Loucy (cell line): ENCODE data around the gene TMTC1.

ENCODE experiments used
- H2AFZ ChIP-seq: fragments of 200-600 bp; sonication (generic); 2 replicates; pipeline ENCODE4 v1.6.0; 2016; ENCODE audit warnings: antibody characterized with exemption, mild to moderate bottlenecking, low read length, moderate library complexity
- H3F3A ChIP-seq: fragments of 200-600 bp; 2 replicates; pipeline ENCODE4 v1.6.0; 2016; ENCODE audit warnings: antibody characterized with exemption, low read depth, mild to moderate bottlenecking
- H3K27me3 ChIP-seq: fragments of 200-600 bp; sonication (generic); 2 replicates; pipeline ENCODE4 v1.6.1; 2014; ENCODE audit warnings: low read length, mild to moderate bottlenecking; ENCODE audit not compliant: insufficient read depth, poor library complexity, severe bottlenecking
- H3K36me3 ChIP-seq: fragments of 200-600 bp; sonication (generic); 2 replicates; pipeline ENCODE4 v1.6.1; 2016; ENCODE audit warnings: low read length; ENCODE audit not compliant: insufficient read depth
- H3K4me1 ChIP-seq: fragments of 200-600 bp; sonication (generic); 2 replicates; pipeline ENCODE4 v1.5.1; 2014; ENCODE audit warnings: low read length, mild to moderate bottlenecking; ENCODE audit not compliant: insufficient read depth, poor library complexity, severe bottlenecking
- H3K4me2 ChIP-seq: fragments of 200-600 bp; sonication (generic); 2 replicates; pipeline ENCODE4 v1.6.0; 2014; ENCODE audit warnings: antibody characterized with exemption, low read length, low read depth, mild to moderate bottlenecking; ENCODE audit not compliant: poor library complexity, severe bottlenecking
- H3K4me3 ChIP-seq: fragments of 200-600 bp; sonication (generic); 2 replicates; pipeline ENCODE4 v1.5.1; 2014; ENCODE audit warnings: low read length, mild to moderate bottlenecking, mixed read lengths; ENCODE audit not compliant: poor library complexity, severe bottlenecking
- H3K79me2 ChIP-seq: fragments of 200-600 bp; sonication (generic); 2 replicates; pipeline ENCODE4 v1.6.1; 2014; ENCODE audit warnings: low read length; ENCODE audit not compliant: insufficient read depth
- H3K9ac ChIP-seq: fragments of 200-600 bp; sonication (generic); 2 replicates; pipeline ENCODE4 v1.6.0; 2014; ENCODE audit warnings: mild to moderate bottlenecking, low read depth, low read length, moderate library complexity; ENCODE audit not compliant: poor library complexity, severe bottlenecking
- H3K9me2 ChIP-seq: fragments of 200-600 bp; sonication (generic); replicated peaks from 2 replicates; pipeline ENCODE4 v1.6.1; 2016; ENCODE audit warnings: low read depth, low read length, mixed read lengths
- H3K9me3 ChIP-seq: fragments of 200-600 bp; sonication (generic); 2 replicates; pipeline ENCODE4 v1.6.1; 2014; ENCODE audit warnings: mild to moderate bottlenecking, antibody characterized with exemption, low read length, low read depth; ENCODE audit not compliant: insufficient read depth
- H4K20me1 ChIP-seq: fragments of 200-600 bp; sonication (generic); 2 replicates; pipeline ENCODE4 v1.6.0; 2014; ENCODE audit warnings: antibody characterized with exemption, low read length, mild to moderate bottlenecking; ENCODE audit not compliant: insufficient read depth, poor library complexity, severe bottlenecking
- CTCF ChIP-seq: fragments of 200-600 bp; sonication (generic); conservative IDR thresholded peaks from 2 replicates; pipeline ENCODE4 v1.5.1; 2014; ENCODE audit warnings: mild to moderate bottlenecking, antibody characterized with exemption, low read length
- EZH2phosphoT487 ChIP-seq: fragments of 200-600 bp; IDR thresholded peaks from 2 replicates; pipeline ENCODE4 v1.6.1; 2018; ENCODE audit warnings: antibody characterized with exemption, mild to moderate bottlenecking, moderate library complexity, borderline replicate concordance

Gene TMTC1

DNA sequence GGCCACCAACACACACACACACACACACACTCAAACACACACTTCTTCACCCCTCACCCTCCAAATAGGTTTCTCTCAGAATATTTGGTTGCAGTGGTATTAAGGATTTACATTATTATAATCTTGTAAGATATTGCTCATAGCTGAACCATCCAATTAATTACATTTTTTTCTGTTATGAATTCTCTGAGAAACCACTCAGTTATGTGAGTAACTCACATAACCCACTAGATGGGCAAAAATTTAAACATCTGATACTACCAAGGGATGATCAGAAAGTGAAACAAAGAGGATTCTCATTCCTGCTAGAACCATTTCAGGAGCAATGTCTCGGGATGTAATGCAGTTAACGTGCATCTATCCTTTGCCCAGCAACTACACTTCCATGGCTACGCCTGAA, 31.6 kb downstream of the TMTC1 start:
- Histone ChIP-seq H3F3A (no peaks in the 10 kb centered on the region), H3K36me3 (no peaks in the 10 kb centered on the region), H3K9ac (no peak overlapping the region), H3K27me3 (no peaks in the 10 kb centered on the region), H3K4me2 (no peak overlapping the region), H3K4me3 (no peak overlapping the region), H3K9me3 (no peaks in the 10 kb centered on the region), H4K20me1 (no peaks in the 10 kb centered on the region), H3K4me1 (no peaks in the 10 kb centered on the region), H3K9me2 (no peaks in the 10 kb centered on the region), H3K79me2 (no peaks in the 10 kb centered on the region), H2AFZ (no peak overlapping the region)
- no peak for TF ChIP-seq EZH2phosphoT487
- no peak for TF ChIP-seq CTCF

DNA sequence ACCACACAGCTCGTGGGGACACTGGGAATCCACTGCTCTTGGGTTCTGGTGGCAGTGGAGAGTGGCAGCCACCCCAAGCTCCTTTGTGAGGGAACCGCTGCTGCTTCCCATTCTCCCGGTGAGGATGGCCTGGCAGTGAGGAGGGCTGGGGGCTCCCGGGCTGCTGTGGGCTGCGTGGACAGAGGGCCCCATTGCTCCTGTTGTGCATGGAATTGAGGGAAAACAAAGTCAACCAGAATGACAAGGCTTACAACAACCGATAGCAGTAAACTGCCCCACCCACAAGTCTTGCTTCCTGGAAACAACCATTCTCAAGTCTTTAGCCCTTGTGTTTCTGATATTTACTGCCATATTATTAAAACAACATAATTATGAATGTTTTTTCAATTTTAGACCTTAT, 32.1 kb downstream of the TMTC1 start:
- H3K79me2 ChIP-seq, result no peaks in the 10 kb centered on the region
- no peaks in the 10 kb centered on the region for H3K9me3 ChIP-seq
- no peak overlapping the region for H3K4me2 ChIP-seq
- no peaks in the 10 kb centered on the region for H3K4me1 ChIP-seq
- no peaks in the 10 kb centered on the region for H3K9me2 ChIP-seq
- H3F3A ChIP-seq, result no peaks in the 10 kb centered on the region
- no peaks in the 10 kb centered on the region for H3K27me3 ChIP-seq
- no peak overlapping the region for H3K4me3 ChIP-seq
- no peak for TF ChIP-seq EZH2phosphoT487
- TF ChIP-seq CTCF, result no peak
- H3K36me3 ChIP-seq, result no peaks in the 10 kb centered on the region
- H3K9ac ChIP-seq, result no peak overlapping the region
- H2AFZ ChIP-seq, result no peak overlapping the region
- H4K20me1 ChIP-seq, result no peaks in the 10 kb centered on the region

DNA sequence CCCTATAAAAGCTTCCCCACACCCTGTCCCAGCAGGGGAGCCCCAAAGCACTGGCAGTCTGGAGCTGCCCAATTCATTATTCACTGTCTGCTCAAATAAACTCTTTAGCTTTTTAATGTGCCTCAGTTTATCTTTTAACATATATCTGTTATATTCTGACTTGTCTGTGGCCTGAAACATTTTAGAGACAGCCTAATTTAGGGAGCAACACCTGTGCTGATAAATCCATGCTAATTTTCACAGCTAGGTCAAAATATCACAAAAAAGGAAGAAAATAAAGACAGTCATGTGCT, 32.9 kb downstream of the TMTC1 start:
- no peak overlapping the region for H3K4me2 ChIP-seq
- H3K27me3 ChIP-seq, result no peaks in the 10 kb centered on the region
- no peak overlapping the region for H2AFZ ChIP-seq
- no peaks in the 10 kb centered on the region for H3F3A ChIP-seq
- H3K9me2 ChIP-seq, result no peaks in the 10 kb centered on the region
- H3K4me1 ChIP-seq, result no peaks in the 10 kb centered on the region
- no peak overlapping the region for H3K4me3 ChIP-seq
- H3K36me3 ChIP-seq, result no peaks in the 10 kb centered on the region
- no peak overlapping the region for H3K9ac ChIP-seq
- H3K79me2 ChIP-seq, result no peaks in the 10 kb centered on the region
- H3K9me3 ChIP-seq, result no peaks in the 10 kb centered on the region
- no peaks in the 10 kb centered on the region for H4K20me1 ChIP-seq
- TF ChIP-seq CTCF, result no peak
- no peak for TF ChIP-seq EZH2phosphoT487
